ENCODE measurements around the gene ANO2. TPM values are rescaled to one million over a fixed set of nuclear protein-coding genes. Genes with fewer than 3 reads are reported as not detected.
A peak's percentile ranks its signal among the peaks of the same experiment; 100 is the strongest.

ANO2 gene
- total RNA-seq, 4 donors from 2014 or later = 4.0 to 17.9 (median 5.1) TPM

- Histone ChIP-seq H3K4me3 (no peak overlapping the region), H3K27me3 (no peaks in the 10 kb centered on the region), H3K36me3 (peaks cover 0 to 50% (median 0%) of the 10 kb centered on the region in 4 donors), H3K4me1 (no peaks in the 10 kb centered on the region), H3K27ac (replicated peaks in 1 of 4) (no peak overlapping the region), H3K9me3 (no peaks in the 10 kb centered on the region)
- WGBS = 72% methylated on average over 14 of the region's 14 CpGs
- intact Hi-C loops (cut with DNase I) = no loop called here
- DNase-seq (ENCODE audit: extremely low spot score) = no peak
- no peak for TF ChIP-seq EP300 (IDR thresholded peaks at IDR 0.05)
- peak; percentile 20 to 44 (median 32) for TF ChIP-seq CTCF (IDR thresholded peaks at IDR 0.05)
- TF ChIP-seq POLR2A (IDR thresholded peaks at IDR 0.05; ENCODE audit: low read depth) = no peak
- TF ChIP-seq POLR2AphosphoS5 (IDR thresholded peaks at IDR 0.05) = no peak
These were observed 148.7 kb downstream of the ANO2 start for GRCh38 chr12:5796171-5796958.

- TF ChIP-seq CTCF (IDR thresholded peaks at IDR 0.05) (no peak), POLR2A (IDR thresholded peaks at IDR 0.05; ENCODE audit: low read depth) (no peak), EP300 (IDR thresholded peaks at IDR 0.05) (no peak)
These were observed 150.9 kb downstream of the ANO2 start for GRCh38 chr12:5794156-5794555.

GRCh38 chr12:5792343-5792742 lies 152.7 kb downstream of the ANO2 start:
- H3K36me3 ChIP-seq = peaks cover 0 to 34% (median 0%) of the 10 kb centered on the region in 4 donors
- intact Hi-C loops (cut with DNase I) = no loop called here

More at GRCh38 chr12:5794156-5794555, 150.9 kb downstream of the ANO2 start:
- H3K4me3 ChIP-seq = no peak overlapping the region
- H3K9me3 ChIP-seq = no peaks in the 10 kb centered on the region
- H3K27me3 ChIP-seq = no peaks in the 10 kb centered on the region
- no peak for DNase-seq (ENCODE audit: extremely low spot score)
- no peak overlapping the region for H3K27ac ChIP-seq (replicated peaks in 1 of 4)
- no peaks in the 10 kb centered on the region for H3K4me1 ChIP-seq
- WGBS = 75% methylated on average over 4 of the region's 4 CpGs
- peaks cover 0 to 38% (median 0%) of the 10 kb centered on the region in 4 donors for H3K36me3 ChIP-seq
- intact Hi-C loops (cut with DNase I) = no loop called here

GRCh38 chr12:5789469-5789968 lies 155.5 kb downstream of the ANO2 start:
- no peaks in the 10 kb centered on the region for H3K27me3 ChIP-seq
- H3K27ac ChIP-seq (replicated peaks in 1 of 4) = no peak overlapping the region
- no peaks in the 10 kb centered on the region for H3K9me3 ChIP-seq
- TF ChIP-seq POLR2A (IDR thresholded peaks at IDR 0.05; ENCODE audit: low read depth) = no peak
- no peak for TF ChIP-seq POLR2AphosphoS5 (IDR thresholded peaks at IDR 0.05)
- no peak for TF ChIP-seq EP300 (IDR thresholded peaks at IDR 0.05)
- TF ChIP-seq CTCF (IDR thresholded peaks at IDR 0.05) = no peak
- H3K4me3 ChIP-seq = no peak overlapping the region
- no peak for DNase-seq (ENCODE audit: extremely low spot score)
- peaks cover 0 to 30% (median 0%) of the 10 kb centered on the region in 4 donors for H3K36me3 ChIP-seq
- H3K4me1 ChIP-seq = no peaks in the 10 kb centered on the region
- intact Hi-C loops (cut with DNase I) = no loop called here
- WGBS = 71% methylated on average over 7 of the region's 7 CpGs

More at GRCh38 chr12:5792343-5792742, 152.7 kb downstream of the ANO2 start:
- Histone ChIP-seq H3K27ac (replicated peaks in 1 of 4) (no peak overlapping the region), H3K27me3 (no peaks in the 10 kb centered on the region), H3K9me3 (no peaks in the 10 kb centered on the region), H3K4me3 (no peak overlapping the region), H3K4me1 (no peaks in the 10 kb centered on the region)
- WGBS = 81% methylated on average over 5 of the region's 5 CpGs
- TF ChIP-seq EP300 (IDR thresholded peaks at IDR 0.05) = no peak
- no peak for TF ChIP-seq POLR2A (IDR thresholded peaks at IDR 0.05; ENCODE audit: low read depth)
- TF ChIP-seq CTCF (IDR thresholded peaks at IDR 0.05) = no peak
- no peak for TF ChIP-seq POLR2AphosphoS5 (IDR thresholded peaks at IDR 0.05)
- DNase-seq (ENCODE audit: extremely low spot score) = no peak
